Glutamatergic neuron (in vitro differentiated cells): Measurements from ENCODE around the gene AK8. TPM values are rescaled to one million over a fixed set of nuclear protein-coding genes. Genes with fewer than 3 reads are reported as not detected.

Source experiments
- DNase-seq: peaks from one replicate; pipeline ENCODE4 v3.0.0; 2022
- H3K27ac Mint-ChIP-seq: one replicate; pipeline ENCODE4 v1.8.0; 2020; ENCODE audit warnings: mild to moderate bottlenecking, mixed read lengths, inconsistent platforms; ENCODE audit not compliant: unreplicated experiment
- H3K27me3 Mint-ChIP-seq: one replicate; pipeline ENCODE4 v1.8.0; 2020; ENCODE audit warnings: mild to moderate bottlenecking, moderate library complexity, mixed read lengths, inconsistent platforms; ENCODE audit not compliant: unreplicated experiment
- H3K36me3 Mint-ChIP-seq: one replicate; pipeline ENCODE4 v1.8.0; 2020; ENCODE audit warnings: mild to moderate bottlenecking, mixed read lengths, inconsistent platforms; ENCODE audit not compliant: unreplicated experiment
- H3K4me1 Mint-ChIP-seq: one replicate; pipeline ENCODE4 v1.8.0; 2020; ENCODE audit warnings: mild to moderate bottlenecking, low read depth, mixed read lengths, inconsistent platforms; ENCODE audit not compliant: unreplicated experiment
- H3K4me3 Mint-ChIP-seq: one replicate; pipeline ENCODE4 v1.8.0; 2020; ENCODE audit warnings: mild to moderate bottlenecking, mixed read lengths, inconsistent platforms; ENCODE audit not compliant: unreplicated experiment
- H3K9me3 Mint-ChIP-seq: one replicate; pipeline ENCODE4 v1.8.0; 2020; ENCODE audit warnings: mild to moderate bottlenecking, moderate library complexity, mixed read lengths, inconsistent platforms; ENCODE audit not compliant: unreplicated experiment
- long read RNA-seq: library from polyadenylated mRNA; unstranded; transcript quantifications from one replicate; pipeline ENCODE4 v2.0.0, GENCODE V29; 2020; ENCODE audit not compliant: unreplicated experiment
- total RNA-seq: library from RNA; stranded (reverse); fragmentation: NEBNext Ultra II Directional; extraction: Animal tissue kit (Norgen Biotek cat#: 25700); gene quantifications from one replicate; pipeline ENCODE4 v1.2.1, GENCODE V29; 2021; ENCODE audit not compliant: unreplicated experiment
- TF ChIP-seq, protein P1 (sequence below): fragments of 200-600 bp; sonication (generic); IDR thresholded peaks from one replicate; pipeline ENCODE4 v1.5.0; 2021; ENCODE audit not compliant: partially characterized antibody, unreplicated experiment

The AK8 gene, protein sequence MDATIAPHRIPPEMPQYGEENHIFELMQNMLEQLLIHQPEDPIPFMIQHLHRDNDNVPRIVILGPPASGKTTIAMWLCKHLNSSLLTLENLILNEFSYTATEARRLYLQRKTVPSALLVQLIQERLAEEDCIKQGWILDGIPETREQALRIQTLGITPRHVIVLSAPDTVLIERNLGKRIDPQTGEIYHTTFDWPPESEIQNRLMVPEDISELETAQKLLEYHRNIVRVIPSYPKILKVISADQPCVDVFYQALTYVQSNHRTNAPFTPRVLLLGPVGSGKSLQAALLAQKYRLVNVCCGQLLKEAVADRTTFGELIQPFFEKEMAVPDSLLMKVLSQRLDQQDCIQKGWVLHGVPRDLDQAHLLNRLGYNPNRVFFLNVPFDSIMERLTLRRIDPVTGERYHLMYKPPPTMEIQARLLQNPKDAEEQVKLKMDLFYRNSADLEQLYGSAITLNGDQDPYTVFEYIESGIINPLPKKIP
- 0.44 TPM for total RNA-seq
- long read RNA-seq = 0 reads

DNA sequence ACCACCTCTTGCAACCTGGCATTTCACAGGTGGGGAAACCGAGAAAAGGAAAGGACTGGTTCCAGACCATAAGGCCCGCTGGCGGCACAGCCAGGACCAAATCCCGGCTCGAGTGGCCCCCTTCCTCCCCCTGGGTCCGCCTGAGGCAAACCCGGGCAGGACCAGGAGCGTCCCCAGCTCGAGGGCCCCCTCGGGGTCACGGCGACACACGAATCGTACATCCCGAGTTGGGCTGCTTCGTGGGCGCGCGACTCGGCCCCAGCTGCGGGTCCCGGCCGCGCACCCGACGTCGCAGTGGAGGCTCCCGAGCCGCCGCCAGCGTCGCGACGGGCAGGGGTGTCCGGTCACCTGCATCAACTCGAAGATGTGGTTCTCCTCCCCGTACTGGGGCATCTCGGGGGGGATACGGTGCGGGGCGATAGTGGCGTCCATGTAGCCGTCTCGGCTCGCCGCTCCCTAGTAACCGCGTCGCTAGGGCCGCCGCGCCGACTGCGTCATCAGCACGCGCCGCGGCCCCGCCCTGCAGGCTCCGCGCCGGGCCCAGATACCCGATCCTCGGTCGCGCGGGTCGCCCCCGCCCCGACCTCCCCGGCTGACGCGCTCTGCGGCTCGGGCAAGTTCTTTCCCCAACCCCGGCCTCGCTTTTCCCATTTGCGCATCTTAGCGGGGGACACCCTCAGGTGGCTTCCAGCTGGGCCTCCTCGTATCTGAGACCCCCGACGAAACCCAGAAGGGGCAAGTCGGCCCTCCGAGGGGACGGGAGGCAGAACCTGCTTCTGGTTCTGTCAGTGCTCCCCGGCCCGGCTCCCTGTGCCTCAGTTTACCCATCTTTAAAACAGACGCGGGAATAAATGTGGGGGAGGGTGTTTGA is at the start of gene AK8:
AK8 (minus strand) TSS at position 461 of the 871 bp plus-strand sequence; CDS start at position 432, 29 bp downstream.
- no peaks in the 10 kb centered on the region for H3K36me3 Mint-ChIP-seq
- TF ChIP-seq, protein P1, sequence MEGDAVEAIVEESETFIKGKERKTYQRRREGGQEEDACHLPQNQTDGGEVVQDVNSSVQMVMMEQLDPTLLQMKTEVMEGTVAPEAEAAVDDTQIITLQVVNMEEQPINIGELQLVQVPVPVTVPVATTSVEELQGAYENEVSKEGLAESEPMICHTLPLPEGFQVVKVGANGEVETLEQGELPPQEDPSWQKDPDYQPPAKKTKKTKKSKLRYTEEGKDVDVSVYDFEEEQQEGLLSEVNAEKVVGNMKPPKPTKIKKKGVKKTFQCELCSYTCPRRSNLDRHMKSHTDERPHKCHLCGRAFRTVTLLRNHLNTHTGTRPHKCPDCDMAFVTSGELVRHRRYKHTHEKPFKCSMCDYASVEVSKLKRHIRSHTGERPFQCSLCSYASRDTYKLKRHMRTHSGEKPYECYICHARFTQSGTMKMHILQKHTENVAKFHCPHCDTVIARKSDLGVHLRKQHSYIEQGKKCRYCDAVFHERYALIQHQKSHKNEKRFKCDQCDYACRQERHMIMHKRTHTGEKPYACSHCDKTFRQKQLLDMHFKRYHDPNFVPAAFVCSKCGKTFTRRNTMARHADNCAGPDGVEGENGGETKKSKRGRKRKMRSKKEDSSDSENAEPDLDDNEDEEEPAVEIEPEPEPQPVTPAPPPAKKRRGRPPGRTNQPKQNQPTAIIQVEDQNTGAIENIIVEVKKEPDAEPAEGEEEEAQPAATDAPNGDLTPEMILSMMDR = no peak
- peak within 1 kb of the TSS; percentile 22 for H3K27ac Mint-ChIP-seq
- H3K27me3 Mint-ChIP-seq = peaks cover 15% of the 10 kb centered on the region
- peaks cover 3% of the 10 kb centered on the region for H3K9me3 Mint-ChIP-seq
- peaks cover 3% of the 10 kb centered on the region for H3K4me1 Mint-ChIP-seq
- DNase-seq = peak; percentile 83
- H3K4me3 Mint-ChIP-seq = peak within 1 kb of the TSS; percentile 81

DNA sequence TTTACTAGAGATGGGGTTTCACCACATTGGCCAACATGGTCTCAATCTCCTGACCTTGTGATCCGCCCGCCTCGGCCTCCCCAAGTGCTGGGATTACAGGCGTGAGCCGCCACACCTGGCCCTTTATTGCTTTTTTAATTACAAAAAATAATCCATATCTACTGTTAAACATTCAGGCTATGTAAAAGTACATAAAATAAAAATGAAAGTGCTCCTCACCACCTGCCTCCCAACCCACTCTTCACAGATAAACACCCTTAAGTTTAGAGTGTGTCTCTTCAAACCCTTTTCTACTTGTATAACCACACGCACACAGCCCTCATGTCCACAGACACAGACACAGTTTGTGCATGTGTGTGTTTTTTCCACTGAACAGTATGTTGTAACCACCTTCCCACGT is 49.6 kb upstream of the AK8 start:
- Mint-ChIP-seq H3K4me3 (no peak overlapping the region), H3K27ac (no peak overlapping the region), H3K9me3 (no peaks in the 10 kb centered on the region), H3K27me3 (peaks cover 3% of the 10 kb centered on the region), H3K36me3 (no peaks in the 10 kb centered on the region), H3K4me1 (no peaks in the 10 kb centered on the region)
- no peak for DNase-seq
- TF ChIP-seq, protein P1 = no peak

DNA sequence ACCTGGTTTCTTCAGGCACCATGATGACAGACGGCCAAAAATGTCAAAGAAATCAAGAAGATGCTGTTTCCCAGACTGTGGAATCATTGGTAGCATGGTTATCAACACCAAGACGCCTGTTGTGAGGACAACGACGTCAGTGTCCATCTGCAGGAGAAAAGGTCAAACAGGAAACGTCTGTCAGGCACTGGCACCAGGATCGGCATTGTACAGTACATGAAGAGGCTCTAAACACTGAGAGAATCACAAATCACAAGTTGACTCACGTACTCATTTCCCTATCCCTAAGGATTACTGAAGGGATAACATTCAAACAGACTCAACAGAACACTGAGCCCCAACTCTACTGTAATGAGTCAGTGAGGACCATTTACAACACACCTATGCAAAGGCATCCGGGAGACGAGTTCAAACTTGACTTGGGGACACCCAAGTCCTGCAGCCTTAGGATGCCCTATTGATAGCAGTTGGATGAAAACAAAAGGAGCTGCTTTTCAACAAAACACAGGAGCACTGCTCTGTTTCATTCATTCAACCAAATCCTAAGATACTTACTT is 45.3 kb upstream of the AK8 start:
- no peaks in the 10 kb centered on the region for H3K36me3 Mint-ChIP-seq

DNA sequence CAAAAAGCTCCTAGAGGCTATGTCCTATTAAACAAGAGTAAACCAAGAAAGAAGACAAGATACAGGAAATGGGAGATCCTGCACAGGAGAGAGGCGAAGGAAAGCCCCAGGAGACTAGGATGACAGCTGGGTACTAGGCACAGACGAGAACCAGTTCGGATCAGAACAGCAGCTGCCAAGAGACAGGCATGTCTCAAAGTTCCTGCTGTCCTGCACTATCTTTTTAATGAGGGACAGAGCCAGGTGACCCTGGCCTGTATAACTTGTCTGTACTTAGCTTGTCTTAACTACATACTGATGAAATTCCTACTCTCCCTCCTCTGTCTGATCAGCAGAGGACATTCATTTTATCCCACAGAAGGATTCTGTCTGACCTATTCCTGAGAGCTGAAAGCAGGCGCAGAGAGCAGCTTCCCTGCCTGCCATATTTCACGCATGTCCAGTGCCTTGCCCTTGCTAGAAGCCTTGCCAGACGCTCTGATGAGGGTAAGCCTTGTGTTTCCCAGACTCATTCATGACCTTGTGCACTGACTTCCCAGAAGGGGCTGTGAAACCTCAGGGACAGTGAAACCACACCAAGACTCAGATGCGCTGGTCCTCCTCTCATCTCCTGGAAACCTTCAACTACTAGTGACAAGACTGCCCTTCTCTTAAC is 41.7 kb upstream of the AK8 start:
- H3K27ac Mint-ChIP-seq = peak overlapping the region; percentile 67

More for the DNA sequence above, 45.3 kb upstream of the AK8 start:
- TF ChIP-seq, protein P1 = no peak
- Mint-ChIP-seq H3K4me1 (peaks cover 11% of the 10 kb centered on the region), H3K4me3 (no peak overlapping the region), H3K9me3 (peaks cover 3% of the 10 kb centered on the region), H3K27ac (no peak overlapping the region), H3K27me3 (peaks cover 5% of the 10 kb centered on the region)
- DNase-seq = no peak

More for the DNA sequence above, 41.7 kb upstream of the AK8 start:
- DNase-seq = no peak
- Mint-ChIP-seq H3K9me3 (peaks cover 3% of the 10 kb centered on the region), H3K4me3 (peak overlapping the region; percentile 23), H3K4me1 (peaks cover 11% of the 10 kb centered on the region), H3K27me3 (peaks cover 2% of the 10 kb centered on the region), H3K36me3 (no peaks in the 10 kb centered on the region)
- TF ChIP-seq, protein P1 = no peak
